Measurements from ENCODE around the gene TRUB1. TPM values are rescaled to one million over a fixed set of nuclear protein-coding genes. Genes with fewer than 3 reads are reported as not detected.

The TRUB1 gene
- total RNA-seq, 4 donors from 2014 or later = 11.2 to 17.9 (median 15.3) TPM

- no peak for TF ChIP-seq CTCF (IDR thresholded peaks at IDR 0.05; ENCODE audit: low read depth)
Observed at GRCh38 chr10:114925587-114926586, 12.1 kb upstream of the TRUB1 start.

GRCh38 chr10:114928818-114929217 lies 9.2 kb upstream of the TRUB1 start:
- TF ChIP-seq CTCF (IDR thresholded peaks at IDR 0.05; ENCODE audit: low read depth) = no peak

- TF ChIP-seq CTCF (IDR thresholded peaks at IDR 0.05; ENCODE audit: low read depth) = no peak
Observed at GRCh38 chr10:114930320-114930719, 7.7 kb upstream of the TRUB1 start.

- TF ChIP-seq CTCF (IDR thresholded peaks at IDR 0.05; ENCODE audit: low read depth) = no peak
Observed at GRCh38 chr10:114931072-114931679, 6.8 kb upstream of the TRUB1 start.

GRCh38 chr10:114932225-114932624 lies 5.8 kb upstream of the TRUB1 start:
- TF ChIP-seq CTCF (IDR thresholded peaks at IDR 0.05; ENCODE audit: low read depth) = no peak

GRCh38 chr10:114932945-114933344 lies 5.0 kb upstream of the TRUB1 start:
- TF ChIP-seq CTCF (IDR thresholded peaks at IDR 0.05; ENCODE audit: low read depth) = no peak

GRCh38 chr10:114933588-114933987 lies 4.4 kb upstream of the TRUB1 start:
- no peak for TF ChIP-seq CTCF (IDR thresholded peaks at IDR 0.05; ENCODE audit: low read depth)

Measured in subcutaneous adipose tissue (tissue), 4 donors.